Measurements from ENCODE around the gene TECR. TPM values are rescaled to one million over a fixed set of nuclear protein-coding genes. Genes with fewer than 3 reads are reported as not detected.
"Not testable (repeated sequence)": the region's sequence is repeated elsewhere in the genome, so short reads cannot be mapped to it uniquely, and the experiment has no call there.

The TECR gene
- total RNA-seq, 1 donor from 2014 or later: 20.0 TPM

GRCh38 chr19:14580623-14581237, 51.3 kb downstream of the TECR start:
- no peak for TF ChIP-seq CTCF (IDR thresholded peaks at IDR 0.05; ENCODE audit: insufficient read depth, low read length, severe bottlenecking)
- H3K27me3 ChIP-seq (ENCODE audit: control insufficient read depth, insufficient read depth, low read length): no peaks in the 10 kb centered on the region
- DNase-seq (ENCODE audit: low read depth) (no peak), FAIRE-seq (no peak)
- H3K36me3 ChIP-seq (ENCODE audit: control insufficient read depth, insufficient read depth, low read length): no peaks in the 10 kb centered on the region
- H3K4me3 ChIP-seq (ENCODE audit: low read depth, low read length): no peak overlapping the region

DNA sequence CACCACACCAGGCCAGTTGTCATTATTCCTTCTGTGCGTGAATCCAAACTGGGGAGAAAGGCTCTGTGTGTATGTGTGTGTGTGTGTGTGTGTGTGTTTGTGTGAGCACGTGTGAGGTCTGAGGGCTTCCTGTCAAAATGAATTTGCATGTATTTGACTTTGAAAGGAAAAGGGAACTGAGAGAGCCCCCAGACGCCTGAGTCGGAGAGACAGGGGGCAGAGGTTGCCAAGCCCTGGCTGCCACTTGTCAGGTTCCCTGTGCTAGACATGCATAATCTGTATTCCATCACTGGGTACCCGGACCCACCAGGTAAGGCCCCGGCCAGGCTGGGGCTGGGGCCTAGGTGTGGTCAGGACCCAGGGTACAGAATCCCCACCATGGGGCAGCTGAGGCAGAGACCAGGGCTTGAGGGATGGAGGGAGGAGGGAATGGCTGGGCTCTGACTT, 53.5 kb downstream of the TECR start, which contains the start of gene CLEC17A:
Gene CLEC17A, plus strand, starts transcription at position 191 of the 447 bp plus-strand sequence. Its CDS starts 77 bp downstream, at position 268.
- no peak for FAIRE-seq
- TF ChIP-seq CTCF (IDR thresholded peaks at IDR 0.05; ENCODE audit: insufficient read depth, low read length, severe bottlenecking): no peak

GRCh38 chr19:14584372-14584771, 55.0 kb downstream of the TECR start:
- H3K27me3 ChIP-seq (ENCODE audit: control insufficient read depth, insufficient read depth, low read length); DNase-seq (ENCODE audit: low read depth); H3K4me3 ChIP-seq (ENCODE audit: low read depth, low read length); H3K36me3 ChIP-seq (ENCODE audit: control insufficient read depth, insufficient read depth, low read length); FAIRE-seq: not testable (repeated sequence)

More for the DNA sequence above, 53.5 kb downstream of the TECR start, which contains the start of gene CLEC17A:
- no peak for DNase-seq (ENCODE audit: low read depth)
- H3K27me3 ChIP-seq (ENCODE audit: control insufficient read depth, insufficient read depth, low read length): no peaks in the 10 kb centered on the region
- H3K4me3 ChIP-seq (ENCODE audit: low read depth, low read length): no peak within 1 kb of the TSS
- H3K36me3 ChIP-seq (ENCODE audit: control insufficient read depth, insufficient read depth, low read length): no peaks in the 10 kb centered on the region

DNA sequence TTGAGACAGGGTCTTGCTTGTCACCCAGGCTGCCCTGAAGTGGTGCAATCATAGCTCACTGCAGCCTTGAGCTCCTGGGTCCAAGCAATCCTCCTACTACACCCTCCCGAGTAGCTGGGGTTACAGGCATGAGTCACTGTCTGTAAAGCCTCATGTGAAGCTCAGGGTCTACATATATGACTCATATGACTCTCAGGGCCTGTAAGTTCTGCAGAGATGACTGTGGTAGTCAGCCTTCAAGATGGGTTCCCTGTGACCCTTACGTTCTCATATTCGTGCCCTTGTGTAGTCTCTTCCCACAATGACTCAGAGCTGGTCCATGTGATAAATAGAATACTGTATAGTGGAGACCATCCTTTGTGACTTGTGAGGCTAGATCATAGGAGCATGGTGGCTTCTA, 55.8 kb downstream of the TECR start:
- H3K36me3 ChIP-seq (ENCODE audit: control insufficient read depth, insufficient read depth, low read length); H3K4me3 ChIP-seq (ENCODE audit: low read depth, low read length); FAIRE-seq; H3K27me3 ChIP-seq (ENCODE audit: control insufficient read depth, insufficient read depth, low read length): not testable (repeated sequence)
- peak; percentile 44 for DNase-seq (ENCODE audit: low read depth)

DNA sequence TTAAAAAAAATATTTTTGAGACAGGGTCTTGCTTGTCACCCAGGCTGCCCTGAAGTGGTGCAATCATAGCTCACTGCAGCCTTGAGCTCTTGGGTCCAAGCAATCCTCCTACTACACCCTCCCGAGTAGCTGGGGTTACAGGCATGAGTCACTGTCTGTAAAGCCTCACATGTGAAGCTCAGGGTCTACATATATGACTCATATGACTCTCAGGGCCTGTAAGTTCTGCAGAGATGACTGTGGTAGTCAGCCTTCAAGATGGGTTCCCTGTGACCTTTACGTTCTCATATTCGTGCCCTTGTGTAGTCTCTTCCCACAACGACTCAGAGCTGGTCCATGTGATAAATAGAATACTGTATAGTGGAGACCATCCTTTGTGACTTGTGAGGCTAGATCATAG, 60.0 kb downstream of the TECR start:
- H3K36me3 ChIP-seq (ENCODE audit: control insufficient read depth, insufficient read depth, low read length); DNase-seq (ENCODE audit: low read depth); H3K27me3 ChIP-seq (ENCODE audit: control insufficient read depth, insufficient read depth, low read length); H3K4me3 ChIP-seq (ENCODE audit: low read depth, low read length); FAIRE-seq: not testable (repeated sequence)

GRCh38 chr19:14595558-14595957, 66.2 kb downstream of the TECR start:
- DNase-seq (ENCODE audit: low read depth) (no peak), FAIRE-seq (peak; percentile 7)
- Histone ChIP-seq H3K36me3 (ENCODE audit: control insufficient read depth, insufficient read depth, low read length) (no peaks in the 10 kb centered on the region), H3K4me3 (ENCODE audit: low read depth, low read length) (no peak overlapping the region), H3K27me3 (ENCODE audit: control insufficient read depth, insufficient read depth, low read length) (no peaks in the 10 kb centered on the region)
- TF ChIP-seq CTCF (IDR thresholded peaks at IDR 0.05; ENCODE audit: insufficient read depth, low read length, severe bottlenecking): no peak

- Histone ChIP-seq H3K4me3 (ENCODE audit: low read depth, low read length) (no peak overlapping the region), H3K36me3 (ENCODE audit: control insufficient read depth, insufficient read depth, low read length) (no peaks in the 10 kb centered on the region), H3K27me3 (ENCODE audit: control insufficient read depth, insufficient read depth, low read length) (no peaks in the 10 kb centered on the region)
- no peak for DNase-seq (ENCODE audit: low read depth)
- no peak for TF ChIP-seq CTCF (IDR thresholded peaks at IDR 0.05; ENCODE audit: insufficient read depth, low read length, severe bottlenecking)
- no peak for FAIRE-seq
Observed at GRCh38 chr19:14599548-14600147, 70.3 kb downstream of the TECR start.

Measured in bronchial epithelial cell (primary cell).